B cell (primary cell): ENCODE data around the gene COL19A1. TPM values are rescaled to one million over a fixed set of nuclear protein-coding genes. Genes with fewer than 3 reads are reported as not detected.
"Not testable (repeated sequence)": the region's sequence is repeated elsewhere in the genome, so short reads cannot be mapped to it uniquely, and the experiment has no call there.

Source experiments
- ATAC-seq: fragments of 200-7000 bp; cut with Tn5 transposase; one replicate; pipeline ENCODE4 v1.10.0; 2021; ENCODE audit warnings: low read depth, mild to moderate bottlenecking, moderate number of reproducible peaks, moderate library complexity
- CTCF ChIA-PET: fragments of 350-600 bp; sonication (Branson Sonifier 250); formaldehyde crosslinking; loops from one replicate; lab custom pipeline; 2021; ENCODE audit warnings: antibody characterized with exemption, inconsistent platforms; lab: Charles Lee
- POLR2A ChIA-PET: fragments of 350-600 bp; sonication (Branson Sonifier 250); formaldehyde crosslinking; loops from one replicate; lab custom pipeline; 2021; ENCODE audit warnings: antibody characterized with exemption; lab: Charles Lee
- DNase-seq: peaks from one replicate; pipeline ENCODE4 v3.0.0; 2013
- H2AFZ ChIP-seq: 2 replicates; pipeline ENCODE4 v1.6.1; 2012; ENCODE audit warnings: mild to moderate bottlenecking, low read depth, low read length; ENCODE audit not compliant: insufficient read depth, poor library complexity, severe bottlenecking
- H3K27ac ChIP-seq, 2 donors: 1 replicate in 1 of 2; 2 replicates in 1 of 2; pipeline ENCODE4 v1.5.1; 2012 to 2013; ENCODE audit warnings: low read length in 2 of 2, mild to moderate bottlenecking in 2 of 2, moderate library complexity in 1 of 2
- H3K27me3 ChIP-seq, 4 experiments: fragments of 200-600 bp in 1 of 4; sonication (generic) in 1 of 4; replicated peaks in 1 of 4; 1 replicate in 2 of 4; 2 replicates in 2 of 4; pipeline versions ENCODE4 v1.6.1 to v1.7.0; 2013 to 2016; ENCODE audit warnings: low read length in 3 of 4, mild to moderate bottlenecking in 2 of 4, mixed read lengths in 1 of 4, moderate library complexity in 1 of 4; ENCODE audit not compliant: insufficient read depth in 4 of 4, control insufficient read depth in 3 of 4; ENCODE audit errors: control extremely low read depth in 1 of 4
- H3K36me3 ChIP-seq, 2 experiments: replicated peaks in 1 of 2; 1 replicate in 1 of 2; 2 replicates in 1 of 2; pipeline versions ENCODE4 v1.6.1 to v1.7.1; 2013; ENCODE audit warnings: low read length in 1 of 2; ENCODE audit not compliant: insufficient read depth in 2 of 2, control insufficient read depth in 1 of 2; ENCODE audit errors: control extremely low read depth in 1 of 2, extremely low read depth in 1 of 2
- H3K4me1 ChIP-seq, 2 donors: fragments of 200-600 bp in 1 of 2; sonication (generic) in 1 of 2; 1 replicate in 1 of 2; 2 replicates in 1 of 2; pipeline versions ENCODE4 v1.5.1 to v1.6.1; 2013 to 2017; ENCODE audit warnings: low read length in 2 of 2; ENCODE audit not compliant: control insufficient read depth in 2 of 2, insufficient read depth in 2 of 2
- H3K4me2 ChIP-seq: replicated peaks from 2 replicates; pipeline ENCODE3; 2012; ENCODE audit warnings: mild to moderate bottlenecking, low read depth, low read length; ENCODE audit not compliant: poor library complexity, severe bottlenecking
- H3K4me3 ChIP-seq, 5 experiments: fragments of 200-600 bp in 1 of 5; sonication (generic) in 1 of 5; 1 replicate in 3 of 5; 2 replicates in 2 of 5; pipeline versions ENCODE4 v1.5.1 to v1.7.0; 2011 to 2016; ENCODE audit warnings: low read length in 4 of 5, mild to moderate bottlenecking in 4 of 5, low read depth in 2 of 5, control low read depth in 1 of 5, moderate library complexity in 1 of 5; ENCODE audit not compliant: insufficient read depth in 1 of 5; ENCODE audit errors: control extremely low read depth in 1 of 5, extremely low read depth in 1 of 5
- H3K79me2 ChIP-seq: fragments of 200-600 bp; sonication (generic); one replicate; pipeline ENCODE4 v1.6.0; 2016; ENCODE audit warnings: low read length; ENCODE audit not compliant: control insufficient read depth, insufficient read depth
- H3K9ac ChIP-seq: fragments of 200-600 bp; sonication (generic); 2 replicates; pipeline ENCODE4 v1.6.1; 2017; ENCODE audit warnings: mild to moderate bottlenecking, low read length, moderate library complexity
- H3K9me3 ChIP-seq, 3 donors: one replicate each; pipeline versions ENCODE4 v1.6.1 to v1.7.1; 2013; ENCODE audit warnings: low read length in 2 of 3; ENCODE audit not compliant: control insufficient read depth in 2 of 3, insufficient read depth in 1 of 3; ENCODE audit errors: control extremely low read depth in 1 of 3
- H4K20me1 ChIP-seq: 2 replicates; pipeline ENCODE4 v1.6.0; 2012; ENCODE audit warnings: mild to moderate bottlenecking, low read length; ENCODE audit not compliant: insufficient read depth, control insufficient read depth, poor library complexity, severe bottlenecking
- H3K27ac Mint-ChIP-seq: one replicate; pipeline ENCODE4 v1.8.0; 2021; ENCODE audit warnings: mixed read lengths
- H3K27me3 Mint-ChIP-seq: one replicate; pipeline ENCODE4 v1.8.0; 2021; ENCODE audit warnings: mixed read lengths
- H3K4me1 Mint-ChIP-seq: one replicate; pipeline ENCODE4 v1.8.0; 2021; ENCODE audit warnings: mixed read lengths
- H3K4me3 Mint-ChIP-seq: one replicate; pipeline ENCODE4 v1.8.0; 2021; ENCODE audit warnings: mixed read lengths
- H3K9me3 Mint-ChIP-seq: one replicate; pipeline ENCODE4 v1.8.0; 2022; ENCODE audit warnings: mixed read lengths; ENCODE audit not compliant: insufficient read depth
- CTCF ChIP-seq: fragments of 200-600 bp; IDR thresholded peaks from one replicate; pipeline ENCODE4 v1.8.0; 2022; ENCODE audit warnings: antibody characterized with exemption, mild to moderate bottlenecking
- EZH2 ChIP-seq: IDR thresholded peaks from 2 replicates; pipeline ENCODE4 v1.6.1; 2012; ENCODE audit warnings: borderline replicate concordance, low read depth, mild to moderate bottlenecking, moderate library complexity, low read length; ENCODE audit not compliant: insufficient read depth, poor library complexity, severe bottlenecking
- WGBS: methylation state at CpG from one replicate; pipeline ENCODE4 v1.1.5; 2013; ENCODE audit warnings: missing lambda C conversion rate; ENCODE audit not compliant: insufficient coverage; 5-methylcytosine and 5-hydroxymethylcytosine counted together
- intact Hi-C: fragments of 100-400 bp; cut with micrococcal nuclease; formaldehyde crosslinking; loops from one replicate; pipeline ENCODE4 v1.10.0; 2022
- polyA plus RNA-seq: library from polyadenylated mRNA; depleted of rRNA; stranded (reverse); fragments of >200 nt; gene quantifications from 2 replicates; pipeline ENCODE4 v1.2.3, GENCODE V29; 2012
- total RNA-seq, 2 donors: library from RNA; stranded (reverse); fragments of 120-200 nt in 1 of 2; gene quantifications; 1 replicate in 1 of 2; 2 replicates in 1 of 2; pipeline versions ENCODE4 v1.2.3 to v1.2.4, GENCODE V29; 2013 to 2022

COL19A1 gene
- total and polyA plus RNA-seq, 2 donors (not counting 1 experiment from before 2014, with no cell fraction given): 14.6 to 61.4 TPM

GRCh38 chr6:69921611-69922010 lies 55.3 kb downstream of the COL19A1 start:
- H3K79me2 ChIP-seq, H3K9ac ChIP-seq, intact Hi-C loops, H3K4me3 Mint-ChIP-seq, H3K27me3 Mint-ChIP-seq, H4K20me1 ChIP-seq, H2AFZ ChIP-seq, H3K4me3 ChIP-seq, DNase-seq, H3K27me3 ChIP-seq, ATAC-seq, H3K9me3 Mint-ChIP-seq, H3K27ac ChIP-seq, H3K4me2 ChIP-seq, H3K27ac Mint-ChIP-seq, H3K9me3 ChIP-seq: not testable (repeated sequence)
- 97% methylated on average over 6 of the region's 22 CpGs for WGBS
- CTCF ChIA-PET: interaction anchor here (1.0 to 1.2 kb wide), 2 partner anchors 8 to 54 kb away, joined by 3 read pairs; no protein-coding TSS in a partner anchor
- H3K4me1 ChIP-seq: peaks cover 12 to 16% of the 10 kb centered on the region in 2 donors
- peaks cover 24% of the 10 kb centered on the region for H3K4me1 Mint-ChIP-seq
- POLR2A ChIA-PET: interaction anchor here (0.7 kb wide), 1 partner anchor 111 kb away, joined by 8 read pairs; no protein-coding TSS in a partner anchor
- H3K36me3 ChIP-seq: peaks cover 3 to 15% of the 10 kb centered on the region in 2 experiments

GRCh38 chr6:69926745-69927144 lies 60.4 kb downstream of the COL19A1 start:
- TF ChIP-seq CTCF (no peak), EZH2 (no peak)
- peaks cover 9% of the 10 kb centered on the region for H3K9me3 Mint-ChIP-seq
- no peak overlapping the region for H3K4me3 ChIP-seq

More at GRCh38 chr6:69926745-69927144, 60.4 kb downstream of the COL19A1 start:
- CTCF ChIA-PET: no interaction called here
- H3K27ac ChIP-seq: no peak overlapping the region
- H3K4me2 ChIP-seq: no peak overlapping the region
- WGBS: no CpG with 5 or more reads among the region's 1 CpG
- no peak overlapping the region for H3K4me3 Mint-ChIP-seq
- H3K9ac ChIP-seq: no peak overlapping the region
- POLR2A ChIA-PET: no interaction called here
- intact Hi-C loops: no loop called here
- H3K27me3 ChIP-seq: no peaks in the 10 kb centered on the region
- peaks cover 6% of the 10 kb centered on the region for H3K79me2 ChIP-seq
- no peak for DNase-seq
- H2AFZ ChIP-seq: no peak overlapping the region
- H3K4me1 Mint-ChIP-seq: no peaks in the 10 kb centered on the region
- no peaks in the 10 kb centered on the region for H3K4me1 ChIP-seq
- no peak overlapping the region for H3K27ac Mint-ChIP-seq
- H3K27me3 Mint-ChIP-seq: no peaks in the 10 kb centered on the region
- no peak for ATAC-seq
- H3K9me3 ChIP-seq: peaks cover 0 to 12% (median 11%) of the 10 kb centered on the region in 3 donors
- peaks cover 7 to 36% of the 10 kb centered on the region in 2 experiments for H3K36me3 ChIP-seq
- H4K20me1 ChIP-seq: no peaks in the 10 kb centered on the region
